ENCODE data around the gene IPMK.

The IPMK gene

GRCh38 chr10:58268454-58268945, 806 bp upstream of the IPMK start:
- H3K27me3 ChIP-seq (ENCODE audit: control insufficient read depth in 3 of 3, insufficient read depth in 3 of 3, low read depth in 1 of 3, low read length in 3 of 3): no peaks in the 10 kb centered on the region
- no peak overlapping the region for H3K23ac ChIP-seq (ENCODE audit: low read depth, low read length, poor library complexity)
- peaks cover 0 to 7% of the 10 kb centered on the region in 2 donors for H3K4me1 ChIP-seq (ENCODE audit: control insufficient read depth in 2 of 2, insufficient read depth in 1 of 2, low read depth in 1 of 2, low read length in 2 of 2)
- peak overlapping the region; percentile 89 for H3K4me2 ChIP-seq (ENCODE audit: insufficient read depth, low read length, poor library complexity, severe bottlenecking)
- WGBS, 2 donors (ENCODE audit: extremely low coverage in 2 of 2, insufficient read length in 2 of 2, insufficient replicate concordance in 1 of 2): no CpG with 5 or more reads among the region's 13 CpGs
- peaks cover 2% of the 10 kb centered on the region for H3K79me1 ChIP-seq (ENCODE audit: low read depth, low read length)
- H4K8ac ChIP-seq (ENCODE audit: low read depth, low read length): no peak overlapping the region
- no peak overlapping the region for H3K27ac ChIP-seq (replicated peaks; ENCODE audit: low read length)
- H2AFZ ChIP-seq (ENCODE audit: low read length): peak overlapping the region; percentile 100
- H3K4me3 ChIP-seq (ENCODE audit: low read length in 2 of 2): peak overlapping the region; percentile 65 to 86
- no peaks in the 10 kb centered on the region for H3K36me3 ChIP-seq (replicated peaks in 1 of 2; ENCODE audit: control insufficient read depth in 2 of 2, insufficient read depth in 2 of 2, low read length in 2 of 2)
- no peak overlapping the region for H2BK15ac ChIP-seq (ENCODE audit: low read length)
- H2BK120ac ChIP-seq (ENCODE audit: low read depth, low read length): no peak overlapping the region
- no peak overlapping the region for H3K14ac ChIP-seq (ENCODE audit: low read length)
- no peak overlapping the region for H3K18ac ChIP-seq (ENCODE audit: low read length)
- no peak overlapping the region for H4K91ac ChIP-seq (ENCODE audit: low read depth, low read length, poor library complexity)
- no peak overlapping the region for H2AK5ac ChIP-seq (ENCODE audit: low read depth, low read length)
- no peak overlapping the region for H2BK5ac ChIP-seq (ENCODE audit: low read length)
- H2BK12ac ChIP-seq (ENCODE audit: low read length): no peak overlapping the region
- H3K9me3 ChIP-seq (replicated peaks in 1 of 2; ENCODE audit: control insufficient read depth in 2 of 2, insufficient read depth in 1 of 2, low read depth in 1 of 2, low read length in 2 of 2): no peaks in the 10 kb centered on the region
- H3K9ac ChIP-seq (ENCODE audit: low read depth, low read length, poor library complexity): no peak overlapping the region
- no peak overlapping the region for H3K4ac ChIP-seq (ENCODE audit: low read length)
- DNase-seq (ENCODE audit: low spot score): no peak

DNA sequence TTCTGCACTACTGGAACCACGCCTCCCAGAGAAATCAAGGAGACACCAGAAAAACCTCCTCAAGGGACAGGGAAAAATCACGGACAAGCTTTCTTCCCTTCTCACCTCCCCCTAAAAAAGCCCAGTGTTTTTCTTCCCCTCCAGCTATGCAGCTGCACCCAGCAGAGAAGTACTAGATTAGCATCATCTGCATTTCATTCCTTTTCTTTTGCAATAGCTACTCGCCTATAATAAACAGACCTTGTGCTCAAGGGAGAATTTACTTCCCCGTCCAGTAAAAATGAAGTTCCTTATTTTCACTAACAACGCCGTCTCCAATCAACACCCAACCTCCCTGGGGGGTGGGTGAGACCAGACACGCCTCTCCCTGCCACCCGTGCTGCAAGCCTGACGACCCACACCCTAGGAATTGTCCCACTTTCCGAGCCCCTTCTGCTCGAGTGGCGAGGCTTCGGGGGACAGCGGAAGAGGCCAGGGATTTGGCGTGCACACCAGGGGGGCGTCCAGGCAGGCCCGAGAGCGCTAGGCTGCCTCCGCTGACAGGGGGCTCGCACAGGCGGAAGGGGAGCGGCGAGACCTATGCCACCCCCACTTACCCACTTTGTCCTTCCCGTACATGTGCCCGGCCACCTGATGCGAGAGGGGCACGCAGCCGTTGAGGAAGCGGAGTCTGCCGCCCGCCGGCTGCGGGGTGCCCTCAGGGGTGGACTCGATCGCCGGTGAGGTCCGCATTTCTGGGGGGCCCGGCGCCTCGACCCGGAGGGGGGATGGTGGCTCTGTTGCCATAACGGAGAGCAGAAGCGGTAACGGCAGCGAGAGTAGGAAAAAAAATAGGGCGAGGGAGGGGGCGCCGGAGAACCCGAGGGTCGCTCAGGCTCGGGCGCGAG, 625 bp downstream of the IPMK start:
- H3K4me1 ChIP-seq (ENCODE audit: control insufficient read depth in 2 of 2, insufficient read depth in 1 of 2, low read depth in 1 of 2, low read length in 2 of 2): peaks cover 0 to 7% of the 10 kb centered on the region in 2 donors
- peak overlapping the region; percentile 92 for H3K4me2 ChIP-seq (ENCODE audit: insufficient read depth, low read length, poor library complexity, severe bottlenecking)
- no peak overlapping the region for H3K4ac ChIP-seq (ENCODE audit: low read length)
- H3K9ac ChIP-seq (ENCODE audit: low read depth, low read length, poor library complexity): peak overlapping the region; percentile 83
- no peak overlapping the region for H4K91ac ChIP-seq (ENCODE audit: low read depth, low read length, poor library complexity)
- peak overlapping the region; percentile 47 for H2AK5ac ChIP-seq (ENCODE audit: low read depth, low read length)
- no peaks in the 10 kb centered on the region for H3K9me3 ChIP-seq (replicated peaks in 1 of 2; ENCODE audit: control insufficient read depth in 2 of 2, insufficient read depth in 1 of 2, low read depth in 1 of 2, low read length in 2 of 2)
- H2AFZ ChIP-seq (ENCODE audit: low read length): peak overlapping the region; percentile 100
- peak overlapping the region; percentile 54 for H2BK5ac ChIP-seq (ENCODE audit: low read length)
- peak overlapping the region; percentile 38 for H3K23ac ChIP-seq (ENCODE audit: low read depth, low read length, poor library complexity)
- WGBS, 2 donors (ENCODE audit: extremely low coverage in 2 of 2, insufficient read length in 2 of 2, insufficient replicate concordance in 1 of 2): no CpG with 5 or more reads among the region's 53 CpGs
- H3K14ac ChIP-seq (ENCODE audit: low read length): peak overlapping the region; percentile 96
- H2BK15ac ChIP-seq (ENCODE audit: low read length): peak overlapping the region; percentile 88
- H3K79me1 ChIP-seq (ENCODE audit: low read depth, low read length): peaks cover 2% of the 10 kb centered on the region
- H4K8ac ChIP-seq (ENCODE audit: low read depth, low read length): no peak overlapping the region
- peak; percentile 30 for DNase-seq (ENCODE audit: low spot score)
- peak overlapping the region; percentile 84 for H3K18ac ChIP-seq (ENCODE audit: low read length)
- peak overlapping the region; percentile 65 to 100 for H3K4me3 ChIP-seq (ENCODE audit: low read length in 2 of 2)
- no peaks in the 10 kb centered on the region for H3K36me3 ChIP-seq (replicated peaks in 1 of 2; ENCODE audit: control insufficient read depth in 2 of 2, insufficient read depth in 2 of 2, low read length in 2 of 2)
- H3K27ac ChIP-seq (replicated peaks; ENCODE audit: low read length): peak overlapping the region; percentile 43
- H3K27me3 ChIP-seq (ENCODE audit: control insufficient read depth in 3 of 3, insufficient read depth in 3 of 3, low read depth in 1 of 3, low read length in 3 of 3): no peaks in the 10 kb centered on the region
- no peak overlapping the region for H2BK12ac ChIP-seq (ENCODE audit: low read length)
- H2BK120ac ChIP-seq (ENCODE audit: low read depth, low read length): no peak overlapping the region

DNA sequence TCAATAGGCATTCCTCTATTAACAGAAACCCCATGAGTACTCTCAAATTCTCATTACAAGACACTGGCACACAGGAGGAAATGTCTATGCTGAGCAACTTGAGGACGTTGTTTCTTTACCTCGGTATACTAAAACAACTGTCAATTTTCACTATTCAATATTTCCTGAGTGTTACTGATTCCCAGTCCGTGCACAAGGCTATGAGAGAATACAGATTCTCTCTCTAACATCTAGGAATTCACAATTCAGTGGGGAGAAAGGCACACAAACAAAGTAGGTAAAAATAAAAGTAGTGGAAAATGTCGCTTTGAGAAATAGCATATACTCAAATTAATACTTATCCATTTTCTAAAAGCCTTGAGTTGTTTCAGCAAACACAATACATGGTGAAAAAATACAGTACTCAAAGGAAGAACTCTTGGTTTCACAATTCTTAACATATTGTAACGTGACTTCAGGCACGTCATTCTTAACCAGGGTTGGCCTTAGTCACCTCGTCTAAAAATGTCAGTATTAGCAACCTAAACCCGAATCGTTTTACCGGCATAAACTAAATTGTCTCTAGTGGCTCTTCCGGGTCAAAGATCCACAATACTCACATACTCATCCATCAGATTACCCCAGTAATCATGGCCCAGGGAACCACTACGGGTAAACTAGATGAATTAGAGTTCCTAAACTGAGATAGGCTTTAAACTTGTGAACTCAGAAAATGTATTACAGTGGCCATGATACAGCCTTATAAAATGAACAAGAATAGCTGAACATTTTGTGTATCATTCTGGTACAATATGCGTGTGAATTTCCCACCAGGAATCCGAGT, 1.5 kb downstream of the IPMK start:
- Histone ChIP-seq H3K9ac (ENCODE audit: low read depth, low read length, poor library complexity) (no peak overlapping the region), H4K8ac (ENCODE audit: low read depth, low read length) (no peak overlapping the region), H2BK15ac (ENCODE audit: low read length) (no peak overlapping the region), H3K4me1 (ENCODE audit: control insufficient read depth in 2 of 2, insufficient read depth in 1 of 2, low read depth in 1 of 2, low read length in 2 of 2) (peaks cover 0 to 7% of the 10 kb centered on the region in 2 donors), H3K14ac (ENCODE audit: low read length) (no peak overlapping the region), H3K4ac (ENCODE audit: low read length) (no peak overlapping the region), H3K27ac (replicated peaks; ENCODE audit: low read length) (no peak overlapping the region), H3K4me2 (ENCODE audit: insufficient read depth, low read length, poor library complexity, severe bottlenecking) (peak overlapping the region; percentile 92), H2BK120ac (ENCODE audit: low read depth, low read length) (no peak overlapping the region), H4K91ac (ENCODE audit: low read depth, low read length, poor library complexity) (no peak overlapping the region), H3K27me3 (ENCODE audit: control insufficient read depth in 3 of 3, insufficient read depth in 3 of 3, low read depth in 1 of 3, low read length in 3 of 3) (no peaks in the 10 kb centered on the region), H3K18ac (ENCODE audit: low read length) (no peak overlapping the region), H3K4me3 (ENCODE audit: low read length in 2 of 2) (peak overlapping the region; percentile 65 to 100), H3K23ac (ENCODE audit: low read depth, low read length, poor library complexity) (no peak overlapping the region), H2BK12ac (ENCODE audit: low read length) (no peak overlapping the region), H3K36me3 (replicated peaks in 1 of 2; ENCODE audit: control insufficient read depth in 2 of 2, insufficient read depth in 2 of 2, low read length in 2 of 2) (no peaks in the 10 kb centered on the region), H2BK5ac (ENCODE audit: low read length) (no peak overlapping the region), H2AFZ (ENCODE audit: low read length) (peak overlapping the region; percentile 100), H3K79me1 (ENCODE audit: low read depth, low read length) (peaks cover 2% of the 10 kb centered on the region), H2AK5ac (ENCODE audit: low read depth, low read length) (no peak overlapping the region), H3K9me3 (replicated peaks in 1 of 2; ENCODE audit: control insufficient read depth in 2 of 2, insufficient read depth in 1 of 2, low read depth in 1 of 2, low read length in 2 of 2) (no peaks in the 10 kb centered on the region)
- no CpG with 5 or more reads among the region's 14 CpGs for WGBS, 2 donors (ENCODE audit: extremely low coverage in 2 of 2, insufficient read length in 2 of 2, insufficient replicate concordance in 1 of 2)
- no peak for DNase-seq (ENCODE audit: low spot score)

DNA sequence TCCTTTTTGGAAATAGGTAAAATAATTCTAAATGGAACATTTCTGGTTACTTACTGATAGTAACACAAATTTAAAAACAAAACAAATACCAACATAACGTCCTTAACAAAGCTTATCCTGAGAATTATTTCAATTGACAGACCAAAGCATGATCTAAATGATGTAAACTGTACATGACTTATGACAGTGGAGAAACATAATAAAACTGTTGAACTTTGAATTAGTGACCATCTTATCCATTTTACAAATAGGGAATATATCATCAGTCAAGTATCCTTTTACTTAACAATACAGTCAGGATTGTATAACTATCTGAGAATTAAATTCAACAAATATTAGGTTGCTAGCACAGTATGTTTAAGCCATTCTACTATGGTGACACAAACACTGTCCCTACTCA, 2.4 kb downstream of the IPMK start:
- Histone ChIP-seq H2AK5ac (ENCODE audit: low read depth, low read length) (no peak overlapping the region), H3K4me3 (ENCODE audit: low read length in 2 of 2) (peak overlapping the region in 1 of 2 donors; percentile 65), H2BK12ac (ENCODE audit: low read length) (no peak overlapping the region), H3K4ac (ENCODE audit: low read length) (no peak overlapping the region), H3K14ac (ENCODE audit: low read length) (no peak overlapping the region), H3K4me2 (ENCODE audit: insufficient read depth, low read length, poor library complexity, severe bottlenecking) (no peak overlapping the region), H2BK120ac (ENCODE audit: low read depth, low read length) (no peak overlapping the region), H3K9ac (ENCODE audit: low read depth, low read length, poor library complexity) (no peak overlapping the region), H3K27ac (replicated peaks; ENCODE audit: low read length) (no peak overlapping the region), H2AFZ (ENCODE audit: low read length) (peak overlapping the region; percentile 8), H2BK5ac (ENCODE audit: low read length) (no peak overlapping the region), H3K4me1 (ENCODE audit: control insufficient read depth in 2 of 2, insufficient read depth in 1 of 2, low read depth in 1 of 2, low read length in 2 of 2) (peaks cover 0 to 7% of the 10 kb centered on the region in 2 donors), H3K9me3 (replicated peaks in 1 of 2; ENCODE audit: control insufficient read depth in 2 of 2, insufficient read depth in 1 of 2, low read depth in 1 of 2, low read length in 2 of 2) (no peaks in the 10 kb centered on the region), H4K8ac (ENCODE audit: low read depth, low read length) (no peak overlapping the region), H3K18ac (ENCODE audit: low read length) (no peak overlapping the region), H4K91ac (ENCODE audit: low read depth, low read length, poor library complexity) (no peak overlapping the region), H3K27me3 (ENCODE audit: control insufficient read depth in 3 of 3, insufficient read depth in 3 of 3, low read depth in 1 of 3, low read length in 3 of 3) (no peaks in the 10 kb centered on the region), H3K23ac (ENCODE audit: low read depth, low read length, poor library complexity) (no peak overlapping the region), H3K36me3 (replicated peaks in 1 of 2; ENCODE audit: control insufficient read depth in 2 of 2, insufficient read depth in 2 of 2, low read length in 2 of 2) (no peaks in the 10 kb centered on the region), H3K79me1 (ENCODE audit: low read depth, low read length) (peaks cover 2% of the 10 kb centered on the region), H2BK15ac (ENCODE audit: low read length) (no peak overlapping the region)
- DNase-seq (ENCODE audit: low spot score): no peak
- no CpG with 5 or more reads among the region's 1 CpG for WGBS, 2 donors (ENCODE audit: extremely low coverage in 2 of 2, insufficient read length in 2 of 2, insufficient replicate concordance in 1 of 2)
